Suprapubic skin (tissue), 4 donors: ENCODE data around the gene VANGL2.

ENCODE experiments used
- CTCF ChIP-seq, 2 donors: fragments of 200-600 bp in 1 of 2; fragments of 450-650 bp in 1 of 2; sonication (generic) in 1 of 2; IDR thresholded peaks; one replicate each; pipeline ENCODE4 v1.5.1; 2016 to 2019; ENCODE audit warnings: antibody characterized with exemption in 2 of 2, mild to moderate bottlenecking in 1 of 2, moderate library complexity in 1 of 2
- EP300 ChIP-seq: sonication (generic); formaldehyde crosslinking; IDR thresholded peaks from one replicate; pipeline ENCODE4 v1.6.1; 2017; ENCODE audit warnings: antibody characterized with exemption
- POLR2A ChIP-seq, 2 donors: fragments of 450-650 bp; IDR thresholded peaks; one replicate each; pipeline ENCODE4 v1.6.1; 2017; ENCODE audit warnings: antibody characterized with exemption in 2 of 2, mild to moderate bottlenecking in 2 of 2, moderate library complexity in 2 of 2
- POLR2AphosphoS5 ChIP-seq, 3 donors: sonication (generic); formaldehyde crosslinking; IDR thresholded peaks; one replicate each; pipeline ENCODE4 v1.6.1; 2017; ENCODE audit warnings: antibody characterized with exemption in 3 of 3

GRCh38 chr1:160453443-160453842, 53.1 kb downstream of the VANGL2 start:
- TF ChIP-seq POLR2AphosphoS5 (IDR thresholded peaks at IDR 0.05) (no peak), CTCF (IDR thresholded peaks at IDR 0.05) (no peak), EP300 (no peak), POLR2A (IDR thresholded peaks at IDR 0.05) (no peak)
